ENCODE results near the gene PLCD3.

DNA sequence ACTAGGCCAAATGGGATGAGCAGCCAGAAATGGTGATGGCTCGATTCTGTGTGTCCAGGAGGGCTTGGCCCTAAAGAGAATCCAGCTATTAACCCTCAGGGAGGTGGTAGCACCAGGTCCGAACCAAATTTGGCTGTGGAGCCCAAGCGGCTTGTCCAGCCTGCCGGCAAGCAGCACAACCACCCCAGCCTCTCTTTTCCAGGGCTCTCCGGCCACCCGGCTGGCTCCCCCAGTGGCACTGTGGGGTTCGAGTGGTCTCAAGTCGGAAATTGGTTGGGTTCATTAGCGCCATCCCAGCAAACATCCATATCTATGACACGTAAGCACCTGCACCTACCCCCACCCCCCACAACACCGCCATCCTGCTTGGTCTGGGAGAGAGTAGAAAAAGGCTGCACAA, 35.4 kb downstream of the PLCD3 start:
- TF ChIP-seq, protein P1, sequence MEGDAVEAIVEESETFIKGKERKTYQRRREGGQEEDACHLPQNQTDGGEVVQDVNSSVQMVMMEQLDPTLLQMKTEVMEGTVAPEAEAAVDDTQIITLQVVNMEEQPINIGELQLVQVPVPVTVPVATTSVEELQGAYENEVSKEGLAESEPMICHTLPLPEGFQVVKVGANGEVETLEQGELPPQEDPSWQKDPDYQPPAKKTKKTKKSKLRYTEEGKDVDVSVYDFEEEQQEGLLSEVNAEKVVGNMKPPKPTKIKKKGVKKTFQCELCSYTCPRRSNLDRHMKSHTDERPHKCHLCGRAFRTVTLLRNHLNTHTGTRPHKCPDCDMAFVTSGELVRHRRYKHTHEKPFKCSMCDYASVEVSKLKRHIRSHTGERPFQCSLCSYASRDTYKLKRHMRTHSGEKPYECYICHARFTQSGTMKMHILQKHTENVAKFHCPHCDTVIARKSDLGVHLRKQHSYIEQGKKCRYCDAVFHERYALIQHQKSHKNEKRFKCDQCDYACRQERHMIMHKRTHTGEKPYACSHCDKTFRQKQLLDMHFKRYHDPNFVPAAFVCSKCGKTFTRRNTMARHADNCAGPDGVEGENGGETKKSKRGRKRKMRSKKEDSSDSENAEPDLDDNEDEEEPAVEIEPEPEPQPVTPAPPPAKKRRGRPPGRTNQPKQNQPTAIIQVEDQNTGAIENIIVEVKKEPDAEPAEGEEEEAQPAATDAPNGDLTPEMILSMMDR (IDR thresholded peaks at IDR 0.05; ENCODE audit: insufficient read depth, low read length), result no peak
- TF ChIP-seq, protein P2, sequence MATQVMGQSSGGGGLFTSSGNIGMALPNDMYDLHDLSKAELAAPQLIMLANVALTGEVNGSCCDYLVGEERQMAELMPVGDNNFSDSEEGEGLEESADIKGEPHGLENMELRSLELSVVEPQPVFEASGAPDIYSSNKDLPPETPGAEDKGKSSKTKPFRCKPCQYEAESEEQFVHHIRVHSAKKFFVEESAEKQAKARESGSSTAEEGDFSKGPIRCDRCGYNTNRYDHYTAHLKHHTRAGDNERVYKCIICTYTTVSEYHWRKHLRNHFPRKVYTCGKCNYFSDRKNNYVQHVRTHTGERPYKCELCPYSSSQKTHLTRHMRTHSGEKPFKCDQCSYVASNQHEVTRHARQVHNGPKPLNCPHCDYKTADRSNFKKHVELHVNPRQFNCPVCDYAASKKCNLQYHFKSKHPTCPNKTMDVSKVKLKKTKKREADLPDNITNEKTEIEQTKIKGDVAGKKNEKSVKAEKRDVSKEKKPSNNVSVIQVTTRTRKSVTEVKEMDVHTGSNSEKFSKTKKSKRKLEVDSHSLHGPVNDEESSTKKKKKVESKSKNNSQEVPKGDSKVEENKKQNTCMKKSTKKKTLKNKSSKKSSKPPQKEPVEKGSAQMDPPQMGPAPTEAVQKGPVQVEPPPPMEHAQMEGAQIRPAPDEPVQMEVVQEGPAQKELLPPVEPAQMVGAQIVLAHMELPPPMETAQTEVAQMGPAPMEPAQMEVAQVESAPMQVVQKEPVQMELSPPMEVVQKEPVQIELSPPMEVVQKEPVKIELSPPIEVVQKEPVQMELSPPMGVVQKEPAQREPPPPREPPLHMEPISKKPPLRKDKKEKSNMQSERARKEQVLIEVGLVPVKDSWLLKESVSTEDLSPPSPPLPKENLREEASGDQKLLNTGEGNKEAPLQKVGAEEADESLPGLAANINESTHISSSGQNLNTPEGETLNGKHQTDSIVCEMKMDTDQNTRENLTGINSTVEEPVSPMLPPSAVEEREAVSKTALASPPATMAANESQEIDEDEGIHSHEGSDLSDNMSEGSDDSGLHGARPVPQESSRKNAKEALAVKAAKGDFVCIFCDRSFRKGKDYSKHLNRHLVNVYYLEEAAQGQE (IDR thresholded peaks at IDR 0.05; ENCODE audit: insufficient replicate concordance, low read depth), result no peak
- TF ChIP-seq POLR2AphosphoS5 (IDR thresholded peaks at IDR 0.05; ENCODE audit: low read depth), result no peak
- no peak for TF ChIP-seq GABPA (IDR thresholded peaks at IDR 0.05; ENCODE audit: low read depth)
- TF ChIP-seq SPI1 (IDR thresholded peaks at IDR 0.05; ENCODE audit: borderline replicate concordance, low read depth), result no peak
